HG03064 (cell line): ENCODE measurements around the gene TGFB1.
"Not testable (repeated sequence)": the region's sequence is repeated elsewhere in the genome, so short reads cannot be mapped to it uniquely, and the experiment has no call there.

ENCODE experiments used
- ATAC-seq: cut with Tn5 transposase; IDR thresholded peaks from one replicate; pipeline ENCODE4 v1.9.1; 2021; ENCODE audit warnings: low read depth; ENCODE audit not compliant: unreplicated experiment

The TGFB1 gene

DNA sequence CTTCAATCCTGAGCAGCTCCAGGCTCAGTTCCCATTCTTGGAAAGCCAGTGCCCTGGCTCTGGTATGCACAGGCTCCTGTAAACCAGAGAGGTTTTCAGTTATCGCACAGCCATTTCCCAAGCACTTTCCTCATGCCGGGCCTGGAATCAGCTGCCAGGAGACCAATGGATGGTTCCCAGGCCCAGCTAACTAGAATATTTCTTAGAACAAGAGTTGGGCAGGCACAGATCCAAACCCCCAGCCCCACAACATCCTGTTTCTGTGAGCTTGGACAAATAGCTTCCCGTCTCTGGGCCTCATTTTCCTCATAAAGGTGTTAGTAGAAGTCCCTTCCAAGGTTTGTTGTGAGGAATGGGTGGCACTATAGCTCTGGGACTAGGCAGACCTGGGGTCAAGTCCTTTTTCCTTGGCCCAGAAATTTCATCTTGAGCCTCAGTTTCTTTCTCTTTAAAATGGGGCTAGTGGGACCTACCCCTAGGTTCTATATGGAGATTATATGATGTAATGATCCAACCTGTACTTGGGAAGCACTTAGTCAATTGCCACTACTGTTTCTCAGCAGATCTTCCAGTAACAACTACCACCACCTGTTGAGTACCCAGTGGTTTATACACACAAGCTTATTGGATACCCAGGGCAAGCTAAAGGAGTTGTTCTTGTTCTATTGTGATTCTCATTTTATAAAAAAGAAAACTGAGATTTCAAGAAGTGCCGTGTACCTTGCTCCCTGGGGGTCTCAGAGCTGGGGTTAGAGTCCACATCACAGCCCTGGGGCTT, 48.8 kb downstream of the TGFB1 start:
- ATAC-seq, result no peak

DNA sequence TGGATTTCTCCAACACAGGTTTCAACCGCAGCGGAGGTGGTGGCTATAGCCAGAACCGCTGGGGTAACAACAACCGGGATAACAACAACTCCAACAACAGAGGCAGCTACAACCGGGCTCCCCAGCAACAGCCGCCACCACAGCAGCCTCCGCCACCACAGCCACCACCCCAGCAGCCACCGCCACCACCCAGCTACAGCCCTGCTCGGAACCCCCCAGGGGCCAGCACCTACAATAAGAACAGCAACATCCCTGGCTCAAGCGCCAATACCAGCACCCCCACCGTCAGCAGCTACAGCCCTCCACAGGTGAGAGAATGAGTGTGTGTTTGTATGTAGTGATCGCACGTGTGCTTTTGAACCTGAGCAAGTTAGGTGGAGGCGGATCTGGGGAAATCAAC, 49.8 kb downstream of the TGFB1 start:
- ATAC-seq, result no peak

DNA sequence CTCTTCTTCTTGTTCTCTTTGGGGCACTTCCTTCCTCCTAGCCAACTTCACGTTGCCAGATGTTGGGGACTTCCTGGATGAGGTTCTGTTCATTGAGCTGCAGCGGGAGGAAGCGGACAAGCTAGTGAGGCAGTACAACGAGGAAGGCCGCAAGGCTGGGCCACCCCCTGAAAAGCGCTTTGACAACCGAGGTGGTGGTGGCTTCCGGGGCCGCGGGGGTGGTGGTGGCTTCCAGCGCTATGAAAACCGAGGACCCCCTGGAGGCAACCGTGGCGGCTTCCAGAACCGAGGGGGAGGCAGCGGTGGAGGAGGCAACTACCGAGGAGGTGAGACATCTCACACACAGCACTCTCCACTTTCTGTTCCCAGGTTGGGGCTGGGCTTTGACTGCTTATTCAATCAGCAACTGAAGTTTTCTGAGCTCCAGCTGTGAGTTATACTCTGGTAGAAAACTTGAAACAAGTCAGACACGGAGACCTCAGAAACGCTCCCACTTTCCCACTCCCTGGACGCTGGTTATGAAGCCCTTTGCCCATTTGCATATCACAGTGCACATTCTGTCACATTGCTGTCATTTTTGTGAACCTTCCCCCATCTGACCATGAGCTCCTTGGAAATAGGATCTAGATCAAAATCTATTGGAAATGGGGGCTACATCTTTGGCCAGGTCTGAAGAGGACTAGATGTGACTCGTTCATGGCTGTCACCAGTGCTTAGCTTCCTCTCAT, 50.9 kb downstream of the TGFB1 start:
- no peak for ATAC-seq

DNA sequence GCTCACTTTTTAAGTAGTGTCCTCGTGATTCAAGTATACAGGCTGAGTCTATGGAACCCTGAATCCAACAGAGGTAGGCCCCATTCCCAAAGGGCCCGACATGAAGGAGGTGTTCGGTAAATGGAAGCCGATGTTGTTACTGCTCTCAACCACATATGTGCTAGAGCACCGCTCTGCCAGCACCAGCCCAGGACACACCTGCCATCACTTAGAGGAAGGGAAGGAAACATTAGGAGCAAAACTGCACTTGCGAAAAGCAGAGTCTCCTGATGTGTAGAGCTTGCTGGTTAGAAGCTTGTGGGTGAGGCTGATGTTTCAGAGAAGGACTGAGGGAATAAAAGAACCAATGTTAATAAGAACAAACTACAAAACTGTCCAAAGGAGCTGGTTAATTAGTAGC, 53.2 kb downstream of the TGFB1 start:
- ATAC-seq, result no peak

DNA sequence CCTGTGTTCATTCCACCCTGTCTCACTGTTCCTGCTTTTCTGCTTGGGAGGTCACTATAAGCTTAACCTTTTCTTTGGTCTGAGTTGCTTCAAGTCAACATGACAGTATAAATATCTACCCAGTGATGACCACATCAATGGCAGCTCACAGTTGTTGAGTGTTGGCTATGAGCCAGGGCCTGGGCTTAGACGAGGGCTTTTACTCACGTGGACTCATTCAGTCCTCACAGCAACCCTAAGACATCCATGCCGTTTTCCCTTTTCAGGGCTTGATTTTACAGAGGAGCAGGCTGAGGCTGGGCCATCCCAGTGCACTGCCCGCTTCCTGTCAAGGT, 54.0 kb downstream of the TGFB1 start:
- ATAC-seq, result no peak

DNA sequence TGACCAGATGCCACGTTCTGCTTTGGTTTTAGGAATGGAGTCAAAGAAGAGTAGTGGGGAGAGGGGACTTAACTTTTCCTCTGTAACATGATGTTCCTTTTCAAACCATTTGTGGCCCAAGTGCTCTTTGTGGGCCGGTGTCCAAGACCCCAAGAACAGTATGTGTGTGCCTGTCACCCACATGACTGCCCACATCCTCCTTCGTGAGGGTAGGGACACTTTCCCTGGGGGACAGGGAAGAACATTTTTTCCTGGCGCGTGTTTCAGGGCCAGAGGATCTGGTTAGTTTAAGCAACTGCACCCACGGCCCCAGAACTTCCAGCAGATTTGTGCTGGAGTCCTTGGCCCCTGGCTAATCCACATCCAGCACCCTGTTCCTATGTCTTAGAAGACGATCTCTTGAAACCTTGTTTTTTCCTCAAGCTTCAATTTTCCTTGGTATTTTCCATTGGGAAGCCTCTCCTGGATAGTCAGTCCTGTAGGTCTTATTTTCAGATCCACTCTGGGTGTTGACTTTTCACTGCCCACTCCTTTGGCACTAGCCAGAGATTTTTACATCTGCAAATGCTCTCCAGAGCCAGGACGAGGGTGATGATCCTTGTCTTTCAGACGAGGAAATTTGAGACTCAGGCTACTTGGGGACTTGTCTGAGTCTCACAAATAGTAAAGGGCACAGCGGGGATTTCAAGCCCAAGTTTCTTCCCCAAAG, 54.5 kb downstream of the TGFB1 start:
- no peak for ATAC-seq

DNA sequence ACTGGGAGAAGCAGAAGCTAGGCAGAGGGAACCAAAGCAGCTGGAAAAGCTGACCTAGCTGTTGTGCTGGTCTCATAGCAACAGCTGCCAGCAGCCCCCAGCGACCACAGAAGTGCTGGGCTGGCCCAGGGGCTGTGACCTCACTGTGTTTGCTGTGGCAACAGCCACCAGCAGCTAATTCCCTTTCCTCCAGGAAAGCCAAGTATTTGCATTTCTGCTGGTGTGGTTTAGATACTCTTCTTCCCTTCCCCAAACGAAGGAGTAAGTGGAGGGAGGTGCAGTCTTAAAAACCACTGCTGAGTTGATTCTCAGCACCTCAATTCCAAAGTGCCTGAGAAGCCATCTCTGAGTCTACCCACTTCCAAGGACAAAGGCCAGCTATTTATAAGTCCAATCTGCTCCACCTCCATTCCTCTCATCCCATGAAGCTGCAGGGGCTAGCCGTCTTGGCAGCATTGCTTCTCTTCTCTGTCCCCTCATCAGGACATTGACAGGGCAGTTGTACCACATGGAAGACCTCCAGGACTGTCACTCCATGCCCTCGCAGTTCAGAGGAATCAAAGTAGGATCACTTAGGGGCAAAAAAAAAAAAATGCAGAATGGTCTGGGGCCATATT, 55.3 kb downstream of the TGFB1 start:
- ATAC-seq, result no peak

DNA sequence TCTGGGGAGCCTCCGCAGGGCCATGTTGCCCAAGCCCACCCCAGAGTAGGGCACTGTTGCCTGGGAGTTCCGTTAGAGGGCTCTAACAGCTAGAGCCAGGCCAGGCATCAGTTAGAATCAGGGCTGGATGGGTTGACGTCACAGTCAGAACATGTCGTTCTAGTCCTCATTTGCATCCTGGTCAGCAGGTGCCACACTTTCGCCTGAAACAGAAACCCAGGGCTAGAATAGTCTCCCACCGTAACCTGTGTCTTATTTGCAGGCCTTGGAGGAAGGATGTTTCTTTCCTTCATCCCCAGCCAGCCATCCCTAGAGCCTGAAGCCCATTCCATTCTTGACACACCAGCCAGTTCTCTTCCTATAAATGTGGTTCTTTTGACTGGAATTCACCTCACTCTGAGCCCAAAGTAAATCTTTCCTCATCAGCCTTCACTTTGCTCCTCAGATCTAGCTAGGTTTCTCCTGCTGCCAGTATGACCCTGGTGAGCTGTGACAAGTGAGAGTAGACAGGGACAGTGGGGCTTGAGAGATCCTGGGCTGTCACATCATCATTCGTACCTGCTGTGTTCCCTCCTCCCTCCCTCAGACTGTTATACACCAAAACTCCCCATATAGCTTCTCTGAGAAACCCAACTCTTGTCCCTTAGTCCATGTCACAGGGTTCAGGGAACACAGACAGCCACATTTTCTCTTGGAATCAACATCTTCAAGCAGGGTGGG, 55.9 kb downstream of the TGFB1 start:
- peak; percentile 73 for ATAC-seq

DNA sequence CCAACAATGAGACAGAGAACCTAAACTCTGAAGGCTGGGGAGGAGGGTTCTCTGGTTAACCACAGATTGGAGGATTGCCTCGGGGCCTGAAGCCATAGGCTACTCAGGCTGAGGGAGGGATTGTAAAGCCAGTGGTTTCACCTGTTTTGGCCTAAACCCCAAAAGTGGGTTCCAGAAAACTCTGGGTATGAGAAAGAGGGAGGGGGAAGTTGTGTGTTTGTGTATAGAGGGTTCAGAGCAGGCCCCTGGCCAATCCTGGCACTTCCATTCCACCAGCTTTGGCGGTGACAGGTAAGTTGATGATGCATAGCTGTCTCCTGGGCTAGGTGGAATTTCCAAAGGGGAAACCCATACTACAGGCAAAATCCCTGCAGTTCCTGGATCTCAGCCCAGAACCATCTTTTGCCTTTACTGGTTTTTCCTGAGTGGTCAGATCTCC, 57.3 kb downstream of the TGFB1 start:
- ATAC-seq, result no peak

DNA sequence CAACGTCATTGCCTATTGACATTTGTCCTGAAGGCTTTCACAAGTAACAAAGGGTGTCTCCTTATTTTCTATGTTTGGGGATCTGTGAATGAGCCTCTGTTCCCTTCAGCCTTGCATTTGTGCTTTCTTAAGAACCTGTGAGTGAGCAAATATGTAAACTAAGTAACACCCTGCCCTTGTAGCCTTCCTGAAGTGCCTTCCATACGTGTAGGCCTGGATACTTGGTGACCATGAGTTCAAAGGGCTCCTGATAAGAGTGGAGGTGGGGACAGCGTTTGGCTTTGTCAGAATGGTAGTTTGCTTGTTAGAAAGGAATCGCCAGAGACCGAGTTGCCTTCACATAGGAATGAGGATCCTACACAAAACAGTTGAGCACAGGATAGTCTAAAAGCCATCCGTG, 58.2 kb downstream of the TGFB1 start:
- ATAC-seq, result no peak

DNA sequence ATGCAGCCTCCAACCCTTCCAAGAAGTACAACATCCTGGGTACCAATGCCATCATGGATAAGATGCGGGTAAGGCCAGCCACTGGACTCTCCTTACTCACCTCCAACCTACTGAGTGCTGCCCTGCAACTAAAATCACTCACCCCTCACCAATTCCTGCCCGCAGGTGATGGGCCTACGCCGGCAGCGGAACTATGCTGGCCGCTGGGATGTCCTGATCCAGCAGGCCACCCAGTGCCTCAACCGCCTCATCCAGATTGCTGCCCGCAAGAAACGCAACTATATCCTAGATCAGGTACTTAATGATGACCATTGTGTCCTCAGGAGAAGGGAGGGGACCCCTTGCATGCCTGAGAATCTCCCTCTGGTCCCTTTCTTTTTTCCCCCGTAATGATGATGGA, 59.3 kb downstream of the TGFB1 start:
- no peak for ATAC-seq

DNA sequence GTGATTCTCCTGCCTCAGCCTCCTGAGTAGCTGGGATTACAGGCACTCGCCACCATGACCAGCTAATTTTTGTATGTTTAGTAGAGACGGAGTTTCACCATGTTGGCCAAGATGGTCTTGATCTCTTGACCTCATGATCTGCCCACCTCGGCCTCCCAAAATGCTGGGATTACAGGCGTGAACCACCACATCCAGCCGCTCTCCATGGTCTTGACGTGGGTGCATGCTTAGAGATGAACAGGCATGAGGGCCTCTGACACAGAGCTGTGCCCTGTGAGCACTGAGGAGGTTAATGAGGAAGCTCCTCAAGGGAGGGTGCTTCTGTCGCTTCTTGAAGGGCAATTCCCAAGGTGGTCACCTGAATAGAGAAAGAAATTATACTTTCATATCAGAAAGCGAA, 63.9 kb downstream of the TGFB1 start:
- not testable (repeated sequence) for ATAC-seq

DNA sequence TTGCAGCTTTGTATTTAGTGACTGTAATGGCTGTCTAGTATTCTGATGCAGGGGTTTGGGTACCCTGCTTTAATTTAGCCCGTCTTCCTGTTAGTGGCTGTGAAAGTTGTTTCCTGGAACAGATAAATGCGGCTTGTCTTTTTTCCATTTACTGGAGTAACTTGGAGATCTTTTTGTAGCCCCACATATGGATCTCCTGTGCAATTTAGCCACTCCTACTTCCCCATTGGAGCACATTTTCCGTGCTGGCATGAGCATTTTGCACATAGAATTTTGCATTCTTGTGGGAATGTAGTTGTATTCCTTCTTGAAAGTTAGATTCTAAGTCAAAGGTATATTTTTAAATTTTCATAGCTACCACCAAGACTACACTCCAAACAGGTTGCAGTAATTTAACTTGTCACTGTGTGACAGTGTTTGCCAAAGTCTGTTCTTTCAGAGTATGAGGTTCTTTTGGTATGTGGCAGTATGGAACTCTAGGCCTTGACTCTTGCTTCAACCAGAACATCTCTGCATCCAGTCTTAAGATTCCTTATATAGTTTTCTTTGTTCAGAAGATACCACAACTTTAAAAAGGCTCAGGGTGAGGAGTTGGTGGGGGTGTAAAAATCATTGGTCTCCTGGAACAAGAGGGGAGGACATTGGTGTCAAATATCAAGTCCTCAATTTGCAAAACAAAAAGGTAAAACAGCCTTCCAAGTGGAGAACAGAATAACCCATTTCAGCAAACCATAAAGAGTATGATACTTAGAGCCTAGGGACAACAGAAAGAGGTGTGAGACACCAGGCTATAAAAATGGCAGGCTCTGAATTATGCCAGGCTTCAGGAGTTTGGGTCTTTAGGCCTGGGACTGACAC, 64.8 kb downstream of the TGFB1 start:
- no peak for ATAC-seq
